Esophagus muscularis mucosa (tissue), 4 donors: ENCODE results near the gene ZNF480.

Source experiments
- CTCF ChIP-seq, 3 experiments: fragments of 200-600 bp in 2 of 3; fragments of 450-650 bp in 1 of 3; sonication (generic) in 2 of 3; IDR thresholded peaks; one replicate each; pipeline ENCODE4 v1.5.1; 2017 to 2019; ENCODE audit warnings: antibody characterized with exemption in 3 of 3, mild to moderate bottlenecking in 2 of 3, moderate library complexity in 1 of 3
- EP300 ChIP-seq: sonication (generic); formaldehyde crosslinking; IDR thresholded peaks from one replicate; pipeline ENCODE4 v1.6.1; 2017; ENCODE audit warnings: antibody characterized with exemption
- POLR2A ChIP-seq: fragments of 450-650 bp; IDR thresholded peaks from one replicate; pipeline ENCODE4 v1.6.1; 2017; ENCODE audit warnings: antibody characterized with exemption, moderate library complexity, mild to moderate bottlenecking, low read depth
- POLR2AphosphoS5 ChIP-seq, 2 donors: sonication (generic); formaldehyde crosslinking; IDR thresholded peaks; one replicate each; pipeline ENCODE4 v1.6.1; 2017; ENCODE audit warnings: antibody characterized with exemption in 2 of 2

GRCh38 chr19:52273301-52273700 is 23.7 kb upstream of the ZNF480 start:
- no peak for TF ChIP-seq CTCF (IDR thresholded peaks at IDR 0.05)
- no peak for TF ChIP-seq EP300
- TF ChIP-seq POLR2A, result no peak
- no peak for TF ChIP-seq POLR2AphosphoS5 (IDR thresholded peaks at IDR 0.05)
